Kidney tubule cell (primary cell): ENCODE measurements around the gene ELANE.
"Not testable (repeated sequence)": the region's sequence is repeated elsewhere in the genome, so short reads cannot be mapped to it uniquely, and the experiment has no call there.

Experiments
- DNase-seq: peaks from one replicate; pipeline ENCODE4 v3.0.0-alpha.2; 2018; ENCODE audit warnings: low spot score

The ELANE gene

DNA sequence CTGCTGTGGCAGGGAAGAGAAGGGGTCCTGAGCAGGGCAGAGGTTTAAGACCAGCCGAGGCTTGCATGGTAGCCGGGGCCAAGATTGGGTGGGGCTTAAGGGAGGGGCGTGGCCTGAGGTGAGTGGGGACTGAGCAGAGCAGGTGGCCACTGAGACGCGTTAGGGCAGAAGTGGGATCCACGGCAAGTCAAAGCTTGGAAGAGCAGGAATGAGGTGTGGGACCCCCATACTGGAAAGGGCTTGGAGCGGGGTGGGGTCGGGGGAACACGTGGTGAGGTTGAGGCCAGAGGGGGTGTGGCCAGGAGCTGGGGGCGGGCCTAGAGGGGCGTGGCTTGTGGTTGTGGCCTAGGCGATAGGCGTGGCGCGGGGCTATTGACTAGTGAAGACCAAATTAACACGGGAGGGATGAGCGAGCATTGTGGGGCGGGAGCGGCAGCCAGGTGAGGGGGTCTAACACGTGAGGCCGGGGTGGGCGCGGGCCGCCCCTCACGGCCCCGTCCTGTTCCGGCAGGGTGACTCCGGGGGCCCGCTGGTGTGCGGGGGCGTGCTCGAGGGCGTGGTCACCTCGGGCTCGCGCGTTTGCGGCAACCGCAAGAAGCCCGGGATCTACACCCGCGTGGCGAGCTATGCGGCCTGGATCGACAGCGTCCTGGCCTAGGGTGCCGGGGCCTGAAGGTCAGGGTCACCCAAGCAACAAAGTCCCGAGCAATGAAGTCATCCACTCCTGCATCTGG lies 10.6 kb downstream of the ELANE start:
- DNase-seq, result peak; percentile 43

DNA sequence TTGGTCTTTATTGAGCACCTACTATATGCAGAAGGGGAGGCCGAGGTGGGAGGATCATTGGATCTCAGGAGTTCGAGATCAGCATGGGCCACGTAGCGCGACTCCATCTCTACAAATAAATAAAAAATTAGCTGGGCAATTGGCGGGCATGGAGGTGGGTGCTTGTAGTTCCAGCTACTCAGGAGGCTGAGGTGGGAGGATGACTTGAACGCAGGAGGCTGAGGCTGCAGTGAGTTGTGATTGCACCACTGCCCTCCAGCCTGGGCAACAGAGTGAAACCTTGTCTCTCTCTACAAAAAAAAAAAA lies 11.2 kb downstream of the ELANE start:
- DNase-seq, result no peak

DNA sequence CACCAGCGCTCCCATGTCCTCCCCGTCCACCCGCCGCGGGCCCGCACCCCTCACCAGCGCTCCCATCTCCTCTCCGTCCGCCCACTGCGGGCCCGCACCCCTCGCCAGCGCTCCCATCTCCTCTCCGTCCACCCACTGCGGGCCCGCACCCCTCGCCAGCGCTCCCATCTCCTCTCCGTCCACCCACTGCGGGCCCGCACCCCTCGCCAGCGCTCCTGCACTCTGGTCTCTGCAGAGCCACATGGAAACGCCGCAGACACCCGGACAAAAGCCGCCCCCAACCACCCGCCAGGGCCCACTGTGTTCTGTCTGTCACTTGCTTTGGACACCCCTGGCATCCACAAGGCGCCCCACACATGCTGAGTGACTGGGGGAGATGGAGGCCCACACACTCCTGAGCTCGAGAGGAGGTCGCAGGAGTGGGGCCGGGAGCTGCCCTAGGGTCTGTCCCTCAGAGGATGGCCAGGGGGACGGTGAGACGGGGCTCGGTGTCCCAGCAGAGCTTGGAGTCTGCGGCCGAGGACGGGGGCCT lies 14.7 kb downstream of the ELANE start:
- DNase-seq, result no peak

DNA sequence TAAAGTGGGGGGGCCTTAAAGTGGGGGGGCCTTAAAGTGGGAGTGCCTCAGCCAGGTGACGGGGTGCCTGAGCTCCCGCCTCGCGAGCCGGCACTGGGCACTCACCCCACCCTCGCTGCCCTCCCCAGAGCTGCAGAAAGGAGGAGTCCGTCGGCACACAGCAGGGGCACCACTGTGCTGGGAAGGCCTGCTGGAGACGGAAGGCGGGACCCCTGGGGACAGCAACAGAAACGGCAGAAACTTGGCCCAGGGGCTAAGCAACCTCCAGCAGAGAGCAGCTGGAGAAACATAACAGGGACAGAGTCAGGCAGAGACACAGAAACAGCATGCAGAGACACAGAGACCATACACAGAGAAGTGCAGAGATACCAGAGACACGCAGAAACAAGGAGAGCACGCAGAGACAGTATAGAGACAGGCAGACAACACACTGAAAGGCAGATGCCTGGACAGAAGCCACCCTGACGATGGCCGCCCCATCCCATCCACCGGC lies 15.2 kb downstream of the ELANE start:
- no peak for DNase-seq

DNA sequence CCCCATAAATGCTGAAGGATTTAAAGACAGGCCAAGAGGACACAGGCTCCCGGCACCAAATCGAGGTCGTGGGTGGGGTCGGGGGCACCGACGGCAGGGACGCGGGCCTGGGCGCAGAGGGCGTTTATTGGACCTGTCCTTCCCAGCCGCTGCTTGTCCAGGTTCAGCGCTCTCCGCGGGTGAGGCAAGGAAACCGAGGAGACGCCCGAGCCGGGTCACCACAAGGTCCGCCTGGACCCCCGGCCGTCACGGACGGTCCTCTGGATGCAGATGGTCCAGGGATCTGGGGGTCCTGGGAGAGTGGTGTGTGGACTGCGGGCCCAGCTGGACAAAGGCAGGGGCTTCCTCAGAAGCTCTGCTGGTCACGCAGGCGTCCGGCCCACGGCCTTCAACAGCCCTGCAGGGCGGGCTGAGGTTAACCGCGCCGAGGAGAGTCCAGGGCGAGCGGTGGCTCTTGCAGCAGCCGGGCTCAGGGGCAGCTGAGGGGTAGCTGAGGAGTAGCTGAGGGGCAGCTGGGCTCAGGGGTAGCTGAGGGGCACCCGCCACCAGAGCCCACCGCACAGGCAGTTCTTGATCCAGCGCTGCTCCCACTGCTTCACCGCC lies 15.9 kb downstream of the ELANE start:
- DNase-seq, result no peak

DNA sequence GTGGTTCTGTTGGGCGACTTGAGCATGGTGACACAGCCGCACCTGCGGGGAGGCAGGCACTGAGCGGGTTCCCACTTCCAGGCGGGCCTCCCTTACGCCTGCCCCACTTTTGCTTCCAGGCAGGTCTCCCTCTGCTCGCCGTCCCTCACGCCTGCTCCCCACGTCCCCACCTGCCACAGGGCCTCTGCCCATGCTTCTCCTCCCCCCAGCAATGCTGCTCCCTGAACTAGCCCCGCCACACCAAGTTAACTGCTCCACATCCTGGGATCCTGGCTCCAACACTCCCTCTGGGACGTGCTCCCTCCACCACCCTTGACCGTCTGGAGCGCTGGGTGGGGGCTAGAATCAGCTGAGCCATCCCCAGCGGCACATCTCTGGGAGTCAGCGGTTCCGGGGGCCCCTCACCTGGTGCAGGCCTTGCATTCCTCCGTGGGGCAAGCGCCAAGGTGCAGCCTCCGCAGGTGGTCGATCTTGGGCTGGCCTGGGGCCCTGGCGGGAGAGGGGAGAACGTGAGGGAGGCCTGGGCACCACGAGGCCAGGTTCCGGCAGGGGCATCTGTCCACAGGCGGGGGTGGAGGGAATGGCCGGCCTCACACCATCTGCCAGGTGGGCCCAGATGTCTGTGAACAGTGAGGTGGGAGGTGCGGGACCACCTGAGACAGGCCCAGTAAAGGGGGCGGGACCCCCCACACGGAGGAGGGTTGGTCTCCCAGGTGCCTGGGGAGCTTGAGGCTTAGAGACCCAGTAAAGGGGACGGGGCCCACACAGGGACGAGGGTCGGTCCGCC lies 16.5 kb downstream of the ELANE start:
- DNase-seq, result no peak

DNA sequence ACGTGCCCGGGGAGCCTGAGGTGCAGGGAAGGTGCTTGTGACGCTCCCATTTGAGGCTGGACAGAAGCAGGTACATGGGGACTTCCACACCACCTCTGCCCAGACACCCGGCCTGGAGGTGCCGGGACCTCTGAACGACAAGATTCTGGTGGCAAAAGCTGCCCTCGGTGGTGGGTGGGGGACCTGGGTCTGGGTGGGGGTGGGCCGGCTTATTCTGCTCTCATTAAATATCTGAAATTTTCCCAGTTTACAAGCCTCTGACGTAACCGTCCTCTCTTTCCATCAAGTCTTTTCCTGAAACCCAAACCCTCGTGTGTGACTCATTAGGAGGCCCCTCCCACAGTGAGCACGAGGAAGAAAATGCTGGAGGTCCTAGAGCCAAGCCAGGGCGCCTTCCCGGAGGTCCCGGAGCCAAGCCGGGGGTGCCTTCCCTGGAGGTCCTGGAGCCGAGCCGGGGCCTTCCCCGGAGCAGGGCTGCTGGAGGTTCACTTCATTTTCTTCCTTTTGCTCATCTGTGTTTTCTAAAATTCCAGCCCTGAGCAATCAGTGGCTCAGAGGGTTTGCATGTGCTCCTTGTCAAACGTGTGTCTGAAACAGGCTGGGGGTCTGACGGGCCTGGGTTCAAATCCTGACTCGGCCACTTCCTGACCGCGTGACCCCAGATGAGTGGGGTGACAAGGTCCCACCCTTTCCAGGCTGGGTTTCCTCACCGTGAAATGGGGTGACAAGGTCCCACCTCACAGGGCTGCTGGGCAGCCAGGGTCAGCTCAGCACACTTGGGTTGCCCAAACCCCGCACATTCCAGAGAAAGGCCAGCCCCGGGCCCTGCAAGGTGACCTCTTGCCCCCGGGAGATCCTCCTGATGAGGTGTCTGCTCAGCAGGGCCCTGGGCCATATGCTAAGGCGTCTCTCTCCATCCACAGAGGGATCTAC lies 17.4 kb downstream of the ELANE start:
- DNase-seq, result peak; percentile 62

DNA sequence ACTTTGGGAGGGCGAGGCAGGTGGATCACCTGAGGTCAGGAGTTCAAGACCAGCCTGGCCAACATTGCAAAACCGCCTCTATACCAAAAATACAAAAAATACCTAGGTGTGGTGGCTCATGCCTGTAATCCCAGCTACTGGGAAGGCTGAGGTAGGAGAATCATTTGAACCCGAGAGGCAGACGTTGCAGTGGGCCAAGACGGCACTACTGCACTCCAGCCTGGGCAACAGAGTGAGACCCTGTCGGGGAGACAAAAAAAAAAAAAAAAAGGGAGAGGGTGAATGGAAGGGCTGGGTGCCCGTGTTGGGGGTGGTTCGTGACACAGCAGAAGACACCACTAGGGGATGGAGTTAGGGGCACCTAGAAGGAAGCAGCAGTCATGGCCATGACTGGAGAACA lies 18.2 kb downstream of the ELANE start:
- DNase-seq, result no peak

DNA sequence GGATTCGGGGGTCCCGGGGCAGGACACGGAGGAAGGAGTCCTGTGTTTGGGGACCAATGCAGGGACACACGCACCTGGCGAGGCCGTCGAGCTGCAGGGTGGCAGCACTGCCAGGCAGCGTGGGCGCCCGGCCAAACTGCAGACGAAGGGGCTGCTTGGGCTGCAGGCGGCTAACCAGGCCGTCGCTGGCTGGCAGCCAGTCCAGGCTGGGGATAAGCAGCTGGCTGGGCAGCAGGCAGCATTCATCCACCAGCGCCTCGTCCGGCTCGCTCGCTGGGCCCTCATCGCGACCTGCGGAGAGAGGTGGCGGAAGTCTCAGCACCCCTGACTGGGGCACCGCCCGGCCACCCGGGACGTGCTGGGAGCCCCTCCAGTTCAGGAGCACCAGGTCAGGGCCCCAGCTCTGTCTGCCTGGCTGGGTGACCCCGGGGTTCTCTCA lies 18.9 kb downstream of the ELANE start:
- DNase-seq, result no peak

DNA sequence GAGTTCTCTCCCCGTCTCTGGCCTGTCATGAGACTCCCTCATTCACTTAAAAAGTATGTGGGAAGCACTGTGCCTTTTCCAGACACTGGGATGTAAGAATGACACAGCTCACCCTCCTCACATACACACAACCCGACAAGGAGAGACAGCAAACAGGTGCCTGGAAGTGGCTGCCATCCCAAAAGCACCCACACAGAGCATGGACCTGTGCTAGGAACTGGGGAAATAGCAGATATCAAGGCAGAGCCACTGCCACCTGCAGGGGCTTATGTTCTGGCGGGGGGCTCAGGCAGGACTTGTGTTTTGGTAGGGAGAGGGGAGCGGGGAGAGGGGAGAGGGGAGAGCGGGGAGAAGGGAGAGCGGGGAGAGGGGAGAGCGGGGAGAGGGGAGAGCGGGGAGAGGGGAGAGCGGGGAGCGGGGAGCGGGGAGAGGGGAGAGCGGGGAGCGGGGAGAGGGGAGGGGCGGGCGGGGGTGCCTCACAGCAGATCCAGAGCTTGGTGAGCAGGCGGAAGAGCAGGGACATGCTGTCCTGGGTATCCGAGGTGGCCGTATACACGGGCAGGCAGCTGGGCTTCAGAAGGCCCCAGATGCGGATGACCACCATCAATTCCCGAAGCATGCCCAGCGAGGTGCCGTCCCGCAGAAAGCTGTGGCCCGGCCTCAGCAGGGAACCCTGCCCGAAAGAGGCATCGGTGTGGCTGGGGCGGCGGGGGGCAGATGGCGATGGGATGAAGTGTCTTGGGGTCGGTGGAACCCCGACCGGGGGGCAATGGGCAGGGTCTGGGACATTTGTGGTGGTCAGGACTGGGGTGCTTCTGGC lies 19.6 kb downstream of the ELANE start:
- DNase-seq, result no peak

DNA sequence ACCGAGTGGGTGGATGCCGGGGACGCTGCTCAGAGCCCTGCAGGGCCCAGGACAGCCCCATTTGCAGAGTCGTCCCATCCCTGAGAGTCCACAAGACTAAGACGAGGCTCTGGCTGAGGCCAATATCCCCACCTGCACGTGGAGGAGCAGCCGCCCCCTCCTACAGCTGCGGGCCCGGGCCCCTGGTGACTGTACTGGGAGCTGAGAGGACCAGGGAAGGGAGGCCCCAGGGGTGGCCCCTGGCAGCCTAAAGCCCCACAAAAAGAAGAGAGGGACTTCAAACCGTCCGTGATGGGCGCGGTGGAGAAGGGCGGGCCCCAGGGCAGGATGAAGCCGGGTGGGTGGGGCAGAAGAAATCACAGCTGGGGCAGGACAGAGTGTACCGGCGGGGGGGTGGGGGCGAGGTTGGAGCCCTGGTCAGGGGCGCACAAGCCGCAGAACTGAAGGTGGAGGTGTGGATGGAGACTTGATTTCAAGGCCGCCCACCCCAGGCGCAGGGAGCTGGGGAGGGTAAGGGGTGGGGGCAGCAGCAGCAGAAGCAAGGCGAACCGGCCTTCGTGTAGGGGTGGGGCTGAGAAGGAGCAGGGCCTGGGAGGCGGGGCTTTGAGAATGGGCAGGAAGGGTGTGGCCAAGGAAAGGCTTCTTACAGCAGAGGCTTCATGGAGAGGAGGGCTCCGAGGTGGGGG lies 20.3 kb downstream of the ELANE start:
- no peak for DNase-seq

DNA sequence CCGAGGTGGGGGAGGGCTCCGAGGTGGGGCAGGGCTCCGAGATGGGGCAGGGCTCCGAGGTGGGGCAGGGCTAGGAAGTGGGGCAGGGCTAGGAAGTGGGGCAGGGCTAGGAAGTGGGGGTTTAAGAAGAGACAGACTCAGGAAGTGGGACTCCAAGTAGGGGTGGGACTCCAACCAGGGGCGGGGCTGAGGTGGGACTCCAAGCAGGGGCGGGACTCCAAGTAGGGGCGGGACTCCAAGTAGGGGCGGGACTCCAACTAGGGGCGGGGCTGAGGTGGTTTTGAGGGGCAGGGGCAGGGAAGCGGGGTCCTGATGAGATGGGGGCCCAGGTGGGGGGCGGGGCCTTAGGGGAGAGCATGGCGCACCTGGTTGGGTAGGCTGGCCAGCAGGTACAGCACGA lies 21.0 kb downstream of the ELANE start:
- DNase-seq, result no peak

DNA sequence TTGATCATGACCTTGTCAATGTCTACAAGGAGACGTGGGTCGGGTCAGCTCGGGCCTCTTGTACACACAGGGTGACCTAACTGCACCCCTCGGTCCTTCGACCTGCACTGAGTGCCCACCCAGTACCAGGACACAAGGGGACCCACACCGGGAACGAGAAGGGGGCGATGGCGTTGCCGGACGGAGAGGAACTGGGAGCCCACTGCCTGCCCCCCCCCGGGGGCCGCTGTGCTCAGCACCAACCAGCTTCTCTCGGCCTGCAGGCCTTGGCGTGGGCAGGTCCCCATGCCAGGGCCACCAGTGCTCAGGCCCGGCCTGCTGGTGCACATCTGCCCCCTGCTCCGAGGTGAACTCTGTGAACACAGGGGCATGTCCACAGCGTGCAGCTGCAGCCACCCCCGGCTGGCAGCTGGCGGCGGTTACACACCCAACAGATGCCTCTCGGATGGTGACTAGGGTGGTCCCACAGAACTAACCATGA lies 21.5 kb downstream of the ELANE start:
- DNase-seq, result no peak

DNA sequence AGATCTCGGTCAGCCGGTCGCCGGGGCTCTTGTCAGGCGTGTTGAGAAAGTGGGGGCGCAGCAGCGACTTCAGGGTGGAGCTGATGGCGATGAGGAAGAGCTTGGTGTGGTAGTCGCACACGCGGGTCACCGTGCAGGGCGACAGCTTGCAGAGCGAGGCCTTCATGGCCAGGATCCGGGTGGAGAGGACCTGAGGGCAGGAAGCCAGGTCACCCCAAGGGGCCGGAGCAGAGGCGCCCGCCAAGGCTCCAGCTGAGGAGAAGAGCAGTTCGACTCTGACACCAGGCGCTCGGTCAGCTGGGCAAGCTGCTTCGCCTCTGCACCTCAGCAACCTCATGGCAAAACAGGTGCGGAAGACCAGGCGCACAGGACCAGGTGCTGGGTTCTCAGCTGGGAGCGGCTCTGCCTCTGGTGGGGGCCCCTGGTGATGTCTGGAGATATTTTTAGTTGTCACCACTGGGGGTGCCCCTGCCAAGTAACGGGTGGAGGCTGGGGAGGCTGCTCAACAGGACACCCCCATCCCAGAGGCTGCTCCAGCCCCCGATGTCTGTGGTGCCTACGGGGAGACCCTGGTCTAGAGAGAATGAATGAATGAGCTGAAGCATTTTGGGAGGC lies 23.3 kb downstream of the ELANE start:
- DNase-seq, result no peak

DNA sequence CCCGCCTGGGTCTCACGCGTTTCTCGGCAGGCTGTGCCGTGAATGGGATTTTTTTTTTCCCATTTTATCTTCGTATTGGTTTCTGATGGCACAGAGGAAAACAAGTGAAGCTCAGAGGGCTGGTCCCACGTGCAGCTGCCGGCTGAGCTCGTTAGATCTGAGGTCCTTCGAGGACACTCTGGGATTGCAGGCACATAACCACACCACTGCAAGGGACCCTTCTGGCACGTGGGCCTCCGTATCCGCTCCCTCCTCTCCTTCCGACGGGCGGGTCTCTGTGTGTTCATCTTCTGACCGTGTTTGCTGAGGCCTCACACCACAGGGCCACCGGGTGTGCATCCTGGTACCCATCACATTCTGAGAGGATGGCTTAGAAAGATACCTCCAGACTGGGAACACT lies 24.0 kb downstream of the ELANE start:
- DNase-seq, result no peak

DNA sequence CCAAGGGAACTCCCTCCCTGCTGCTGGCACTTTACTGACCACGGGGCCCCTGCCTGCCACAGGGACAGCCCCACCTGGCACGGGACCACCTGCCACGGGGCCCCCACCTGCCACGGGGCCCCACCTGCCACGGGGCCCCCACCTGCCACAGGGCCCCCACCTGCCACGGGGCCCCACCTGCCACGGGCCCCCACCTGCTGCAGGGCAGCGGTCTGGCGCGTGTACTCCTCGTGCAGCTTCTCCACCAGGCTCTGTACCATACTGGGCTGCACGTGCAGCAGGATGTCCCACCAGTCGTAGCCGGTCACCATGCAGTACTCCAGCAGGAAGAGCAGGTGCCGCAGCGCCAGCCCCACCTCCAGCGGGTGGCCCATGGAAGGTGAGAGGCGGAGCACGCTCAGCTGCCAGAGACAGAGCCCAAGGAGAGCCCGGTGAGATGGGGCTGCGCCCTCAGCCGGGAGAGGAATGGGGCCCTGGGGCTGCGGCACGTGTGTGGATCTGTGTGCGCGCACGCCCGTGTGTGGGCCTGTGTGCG lies 24.7 kb downstream of the ELANE start:
- DNase-seq, result no peak

DNA sequence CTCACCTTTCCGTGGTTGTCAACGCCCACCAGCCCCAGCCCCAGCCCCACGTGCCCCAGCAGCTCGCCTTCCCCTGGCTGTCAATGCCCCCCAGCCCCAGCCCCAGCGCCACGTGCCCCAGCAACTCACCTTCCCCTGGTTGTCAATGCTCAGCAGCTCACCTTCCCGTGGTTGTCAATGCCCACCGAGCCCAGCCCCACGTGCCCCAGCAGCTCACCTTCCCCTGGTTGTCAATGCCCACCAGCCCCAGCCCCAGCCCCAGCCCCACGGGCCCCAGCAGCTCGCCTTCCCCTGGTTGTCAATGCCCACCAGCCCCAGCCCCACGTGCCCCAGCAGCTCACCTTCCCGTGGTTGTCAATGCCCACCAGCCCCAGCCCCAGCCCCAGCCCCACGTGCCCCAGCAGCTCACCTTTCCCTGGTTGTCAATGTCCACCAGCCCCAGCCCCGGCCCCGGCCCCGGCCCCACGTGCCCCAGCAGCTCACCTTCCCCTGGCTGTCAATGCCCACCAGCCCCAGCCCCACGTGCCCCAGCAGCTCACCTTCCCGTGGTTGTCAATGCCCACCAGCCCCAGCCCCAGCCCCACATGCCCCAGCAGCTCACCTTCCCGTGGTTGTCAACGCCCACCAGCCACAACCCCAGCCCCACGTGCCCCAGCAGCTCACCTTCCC lies 26.0 kb downstream of the ELANE start:
- not testable (repeated sequence) for DNase-seq

DNA sequence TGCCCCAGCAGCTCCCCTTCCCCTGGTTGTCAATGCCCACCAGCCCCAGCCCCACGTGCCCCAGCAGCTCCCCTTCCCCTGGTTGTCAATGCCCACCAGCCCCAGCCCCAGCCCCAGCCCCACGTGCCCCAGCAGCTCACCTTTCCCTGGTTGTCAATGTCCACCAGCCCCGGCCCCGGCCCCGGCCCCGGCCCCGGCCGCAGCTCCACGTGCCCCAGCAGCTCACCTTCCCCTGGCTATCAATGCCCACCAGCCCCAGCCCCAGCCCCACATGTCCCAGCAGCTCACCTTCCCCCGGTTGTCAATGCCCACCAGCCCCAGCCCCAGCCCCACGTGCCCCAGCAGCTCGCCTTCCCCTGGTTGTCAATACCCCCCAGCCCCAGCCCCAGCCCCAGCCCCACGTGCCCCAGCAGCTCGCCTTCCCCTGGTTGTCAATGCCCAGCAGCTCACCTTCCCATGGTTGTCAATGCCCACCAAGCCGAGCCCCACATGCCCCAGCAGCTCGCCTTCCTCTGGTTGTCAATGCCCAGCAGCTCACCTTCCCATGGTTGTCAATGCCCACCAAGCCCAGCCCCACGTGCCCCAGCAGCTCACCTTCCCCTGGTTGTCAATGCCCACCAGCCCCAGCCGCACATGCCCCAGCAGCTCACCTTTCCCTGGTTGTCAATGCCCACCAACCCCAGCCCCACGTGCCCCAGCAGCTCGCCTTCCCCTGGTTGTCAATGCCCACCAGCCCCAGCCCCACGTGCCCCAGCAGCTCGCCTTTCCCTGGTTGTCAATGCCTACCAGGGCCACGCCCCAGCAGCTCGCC lies 26.9 kb downstream of the ELANE start:
- not testable (repeated sequence) for DNase-seq
